Stimulated activated CD8-positive, alpha-beta memory T cell treated with anti-CD3 and anti-CD28 coated beads, Interleukin-4, amount 100 ng/mL, for 24 hours (primary cell): ENCODE measurements around the gene PATZ1.

Experiments
- DNase-seq: peaks from one replicate; pipeline ENCODE4 v3.0.0-alpha.2; 2020; ENCODE audit warnings: low read depth

The PATZ1 gene

GRCh38 chr22:31282748-31283468, 63.2 kb downstream of the PATZ1 start:
- DNase-seq = no peak

GRCh38 chr22:31281733-31282132, 64.4 kb downstream of the PATZ1 start:
- DNase-seq = no peak

DNA sequence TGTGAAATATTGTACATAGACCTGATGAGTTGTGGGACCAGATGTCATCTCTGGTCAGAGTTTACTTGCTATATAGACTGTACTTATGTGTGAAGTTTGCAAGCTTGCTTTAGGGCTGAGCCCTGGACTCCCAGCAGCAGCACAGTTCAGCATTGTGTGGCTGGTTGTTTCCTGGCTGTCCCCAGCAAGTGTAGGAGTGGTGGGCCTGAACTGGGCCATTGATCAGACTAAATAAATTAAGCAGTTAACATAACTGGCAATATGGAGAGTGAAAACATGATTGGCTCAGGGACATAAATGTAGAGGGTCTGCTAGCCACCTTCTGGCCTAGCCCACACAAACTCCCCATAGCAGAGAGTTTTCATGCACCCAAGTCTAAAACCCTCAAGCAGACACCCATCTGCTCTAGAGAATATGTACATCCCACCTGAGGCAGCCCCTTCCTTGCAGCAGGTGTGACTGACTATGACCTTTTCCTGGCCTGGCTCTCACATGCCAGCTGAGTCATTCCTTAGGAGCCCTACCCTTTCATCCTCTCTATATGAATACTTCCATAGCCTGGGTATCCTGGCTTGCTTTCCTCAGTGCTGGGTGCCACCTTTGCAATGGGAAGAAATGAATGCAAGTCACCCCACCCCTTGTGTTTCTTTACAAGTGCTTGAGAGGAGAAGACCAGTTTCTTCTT, 66.2 kb downstream of the PATZ1 start:
- no peak for DNase-seq

GRCh38 chr22:31279327-31279669, 66.8 kb downstream of the PATZ1 start:
- no peak for DNase-seq

GRCh38 chr22:31278626-31279326, 67.4 kb downstream of the PATZ1 start:
- DNase-seq = no peak

DNA sequence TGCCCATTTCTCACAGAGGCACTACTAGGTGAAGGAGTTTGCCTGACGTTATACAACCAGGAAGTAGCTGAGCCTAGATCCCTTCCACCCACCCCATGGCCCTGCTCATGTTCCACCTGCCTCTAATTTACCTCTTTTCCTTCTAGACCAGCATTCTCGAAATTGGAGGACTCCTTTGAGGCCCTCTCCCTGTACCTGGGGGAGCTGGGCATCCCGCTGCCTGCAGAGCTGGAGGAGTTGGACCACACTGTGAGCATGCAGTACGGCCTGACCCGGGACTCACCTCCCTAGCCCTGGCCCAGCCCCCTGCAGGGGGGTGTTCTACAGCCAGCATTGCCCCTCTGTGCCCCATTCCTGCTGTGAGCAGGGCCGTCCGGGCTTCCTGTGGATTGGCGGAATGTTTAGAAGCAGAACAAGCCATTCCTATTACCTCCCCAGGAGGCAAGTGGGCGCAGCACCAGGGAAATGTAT, 68.0 kb downstream of the PATZ1 start:
- no peak for DNase-seq

- DNase-seq = no peak
Measured at GRCh38 chr22:31277741-31278140, 68.4 kb downstream of the PATZ1 start.

DNA sequence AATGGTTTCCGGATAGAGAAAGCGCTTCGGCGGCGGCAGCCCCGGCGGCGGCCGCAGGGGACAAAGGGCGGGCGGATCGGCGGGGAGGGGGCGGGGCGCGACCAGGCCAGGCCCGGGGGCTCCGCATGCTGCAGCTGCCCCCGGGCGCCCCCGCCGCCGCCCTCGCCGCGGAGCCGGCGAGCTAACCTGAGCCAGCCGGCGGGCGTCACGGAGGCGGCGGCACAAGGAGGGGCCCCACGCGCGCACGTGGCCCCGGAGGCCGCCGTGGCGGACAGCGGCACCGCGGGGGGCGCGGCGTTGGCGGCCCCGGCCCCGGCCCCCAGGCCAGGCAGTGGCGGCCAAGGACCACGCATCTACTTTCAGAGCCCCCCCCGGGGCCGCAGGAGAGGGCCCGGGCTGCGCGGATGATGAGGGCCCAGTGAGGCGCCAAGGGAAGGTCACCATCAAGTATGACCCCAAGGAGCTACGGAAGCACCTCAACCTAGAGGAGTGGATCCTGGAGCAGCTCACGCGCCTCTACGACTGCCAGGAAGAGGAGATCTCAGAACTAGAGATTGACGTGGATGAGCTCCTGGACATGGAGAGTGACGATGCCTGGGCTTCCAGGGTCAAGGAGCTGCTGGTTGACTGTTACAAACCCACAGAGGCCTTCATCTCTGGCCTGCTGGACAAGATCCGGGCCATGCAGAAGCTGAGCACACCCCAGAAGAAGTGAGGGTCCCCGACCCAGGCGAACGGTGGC, 69.5 kb downstream of the PATZ1 start:
- DNase-seq = no peak
